ENCODE results near the gene KIF1A. TPM values are rescaled to one million over a fixed set of nuclear protein-coding genes. Genes with fewer than 3 reads are reported as not detected.

KIF1A gene
- total and polyA plus RNA-seq, 5 donors from 2014 or later, result not detected

GRCh38 chr2:240739797-240740196 lies 80.2 kb downstream of the KIF1A start:
- Mint-ChIP-seq H3K36me3 (no peaks in the 10 kb centered on the region), H3K9me3 (peaks cover 0 to 2% (median 0%) of the 10 kb centered on the region in 7 donors), H3K4me3 (peak overlapping the region in 2 of 4 donors; percentile 35 to 54), H3K27ac (peak overlapping the region in 1 of 3 donors; percentile 52), H3K27me3 (no peaks in the 10 kb centered on the region), H3K4me1 (peaks cover 0 to 5% (median 0%) of the 10 kb centered on the region in 4 donors)
- DNase-seq (peak in 1 of 3 donors; percentile 10), ATAC-seq (ENCODE audit: low read depth in 2 of 2) (peak; percentile 40 to 49)
- no peak overlapping the region for H3K27ac ChIP-seq (ENCODE audit: insufficient read depth, low read length, poor library complexity, severe bottlenecking)
- H3K4me1 ChIP-seq (ENCODE audit: control insufficient read depth, insufficient read depth, low read length, poor library complexity, severe bottlenecking), result no peaks in the 10 kb centered on the region
- no peaks in the 10 kb centered on the region for H3K27me3 ChIP-seq (ENCODE audit: control insufficient read depth, insufficient read depth, low read length)
- no peaks in the 10 kb centered on the region for H3K36me3 ChIP-seq (ENCODE audit: control insufficient read depth, insufficient read depth, low read length)
- H3K4me3 ChIP-seq (ENCODE audit: low read depth, low read length), result no peak overlapping the region
- H3K9me3 ChIP-seq (ENCODE audit: control insufficient read depth in 2 of 2, low read length in 2 of 2), result no peaks in the 10 kb centered on the region

GRCh38 chr2:240737958-240738357 lies 82.1 kb downstream of the KIF1A start:
- Histone ChIP-seq H3K4me1 (ENCODE audit: control insufficient read depth, insufficient read depth, low read length, poor library complexity, severe bottlenecking) (no peaks in the 10 kb centered on the region), H3K36me3 (ENCODE audit: control insufficient read depth, insufficient read depth, low read length) (no peaks in the 10 kb centered on the region), H3K27ac (ENCODE audit: insufficient read depth, low read length, poor library complexity, severe bottlenecking) (no peak overlapping the region), H3K27me3 (ENCODE audit: control insufficient read depth, insufficient read depth, low read length) (no peaks in the 10 kb centered on the region), H3K4me3 (ENCODE audit: low read depth, low read length) (no peak overlapping the region), H3K9me3 (ENCODE audit: control insufficient read depth in 2 of 2, low read length in 2 of 2) (no peaks in the 10 kb centered on the region)
- ATAC-seq (ENCODE audit: low read depth in 2 of 2) (no peak), DNase-seq (no peak)
- peaks cover 0 to 5% (median under 1%) of the 10 kb centered on the region in 4 donors for H3K4me1 Mint-ChIP-seq
- no peaks in the 10 kb centered on the region for H3K27me3 Mint-ChIP-seq
- H3K4me3 Mint-ChIP-seq, result no peak overlapping the region
- H3K9me3 Mint-ChIP-seq, result peaks cover 0 to 2% (median 0%) of the 10 kb centered on the region in 7 donors
- no peak overlapping the region for H3K27ac Mint-ChIP-seq
- H3K36me3 Mint-ChIP-seq, result no peaks in the 10 kb centered on the region

GRCh38 chr2:240737512-240737911 lies 82.5 kb downstream of the KIF1A start:
- Mint-ChIP-seq H3K4me3 (no peak overlapping the region), H3K27me3 (no peaks in the 10 kb centered on the region), H3K9me3 (peaks cover 0 to 2% (median 0%) of the 10 kb centered on the region in 7 donors), H3K27ac (no peak overlapping the region), H3K4me1 (peaks cover 0 to 5% (median under 1%) of the 10 kb centered on the region in 4 donors), H3K36me3 (no peaks in the 10 kb centered on the region)
- no peaks in the 10 kb centered on the region for H3K36me3 ChIP-seq (ENCODE audit: control insufficient read depth, insufficient read depth, low read length)
- H3K27ac ChIP-seq (ENCODE audit: insufficient read depth, low read length, poor library complexity, severe bottlenecking), result no peak overlapping the region
- no peaks in the 10 kb centered on the region for H3K4me1 ChIP-seq (ENCODE audit: control insufficient read depth, insufficient read depth, low read length, poor library complexity, severe bottlenecking)
- DNase-seq (no peak), ATAC-seq (ENCODE audit: low read depth in 2 of 2) (no peak)
- H3K4me3 ChIP-seq (ENCODE audit: low read depth, low read length), result no peak overlapping the region
- no peaks in the 10 kb centered on the region for H3K27me3 ChIP-seq (ENCODE audit: control insufficient read depth, insufficient read depth, low read length)
- H3K9me3 ChIP-seq (ENCODE audit: control insufficient read depth in 2 of 2, low read length in 2 of 2), result no peaks in the 10 kb centered on the region

DNA sequence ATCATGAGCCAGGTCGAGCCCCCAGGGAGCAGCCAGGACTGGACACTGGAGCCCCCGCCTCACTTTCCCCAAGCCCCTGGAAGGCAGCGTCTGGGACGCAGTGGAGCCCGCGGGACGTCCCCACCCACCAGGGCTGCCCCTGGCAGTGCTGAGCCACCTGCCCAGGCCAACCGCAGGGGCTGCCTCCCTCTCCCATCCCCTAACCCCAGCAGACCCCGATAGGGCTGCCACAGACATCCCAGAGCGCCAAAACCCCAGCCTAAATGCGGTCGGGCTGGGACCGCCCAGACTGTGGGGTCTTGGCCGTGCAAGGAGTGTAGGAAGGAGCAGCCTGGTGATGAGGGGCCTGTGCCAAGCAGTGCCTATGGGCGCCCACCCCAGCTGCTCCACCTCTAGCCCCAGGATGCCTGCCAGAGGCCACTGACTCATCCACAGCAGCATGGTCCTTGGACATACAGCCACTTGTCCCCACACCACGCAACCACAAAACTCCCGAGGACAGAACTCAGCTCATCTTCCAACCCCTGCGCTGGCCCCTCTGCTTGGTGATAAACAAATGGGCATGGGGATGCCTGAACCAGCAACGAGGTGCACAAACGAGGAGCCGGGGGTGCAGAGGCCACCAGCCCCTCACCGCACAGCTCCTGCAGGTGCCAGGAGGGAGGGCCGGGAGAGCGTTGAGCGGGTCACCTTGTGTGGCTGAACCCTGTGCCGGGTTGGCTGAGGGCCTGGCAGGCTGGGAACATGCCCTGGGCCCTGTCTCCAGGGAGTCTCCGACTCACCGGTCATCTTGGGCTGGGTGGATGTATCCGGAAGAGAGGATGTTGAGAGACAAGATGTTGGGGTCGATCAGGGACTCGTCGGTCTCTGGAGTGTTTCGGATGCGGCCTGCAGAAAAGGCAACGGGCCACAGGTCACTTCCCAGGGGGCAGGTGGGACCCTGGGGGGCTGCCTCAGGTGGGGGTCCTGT lies 83.5 kb downstream of the KIF1A start:
- H3K36me3 ChIP-seq (ENCODE audit: control insufficient read depth, insufficient read depth, low read length), result no peaks in the 10 kb centered on the region
- H3K4me1 ChIP-seq (ENCODE audit: control insufficient read depth, insufficient read depth, low read length, poor library complexity, severe bottlenecking), result no peaks in the 10 kb centered on the region
- no peak overlapping the region for H3K27ac ChIP-seq (ENCODE audit: insufficient read depth, low read length, poor library complexity, severe bottlenecking)
- H3K4me3 ChIP-seq (ENCODE audit: low read depth, low read length), result no peak overlapping the region
- H3K9me3 ChIP-seq (ENCODE audit: control insufficient read depth in 2 of 2, low read length in 2 of 2), result no peaks in the 10 kb centered on the region
- H3K27ac Mint-ChIP-seq, result no peak overlapping the region
- H3K27me3 ChIP-seq (ENCODE audit: control insufficient read depth, insufficient read depth, low read length), result no peaks in the 10 kb centered on the region
- H3K4me1 Mint-ChIP-seq, result peaks cover 0 to 2% (median under 1%) of the 10 kb centered on the region in 4 donors
- no peaks in the 10 kb centered on the region for H3K36me3 Mint-ChIP-seq
- H3K27me3 Mint-ChIP-seq, result no peaks in the 10 kb centered on the region
- H3K4me3 Mint-ChIP-seq, result no peak overlapping the region
- no peak for DNase-seq
- ATAC-seq (ENCODE audit: low read depth in 2 of 2), result no peak
- H3K9me3 Mint-ChIP-seq, result no peaks in the 10 kb centered on the region

DNA sequence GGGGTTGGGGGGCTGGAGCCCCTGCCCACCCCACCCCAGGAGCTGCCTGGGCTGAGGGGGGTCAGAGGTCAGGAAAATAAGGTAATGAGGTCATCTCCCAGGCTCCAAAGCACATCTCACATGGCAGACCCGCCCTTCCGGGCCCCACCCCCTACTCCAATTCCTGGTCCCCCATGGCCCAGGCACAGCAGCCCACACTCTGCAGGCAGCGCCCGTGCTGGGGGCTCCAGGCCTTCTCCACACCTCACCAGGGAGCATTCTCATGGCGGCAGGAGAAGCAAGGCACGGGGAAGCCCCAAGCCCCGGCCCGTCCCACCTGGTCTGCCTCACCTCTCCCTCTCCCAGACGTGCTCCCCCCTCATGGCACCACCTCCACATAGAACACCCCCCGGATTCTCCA lies 84.5 kb downstream of the KIF1A start:
- ATAC-seq (ENCODE audit: low read depth in 2 of 2), result no peak
- H3K27ac Mint-ChIP-seq, result no peak overlapping the region

GRCh38 chr2:240734756-240735155 lies 85.3 kb downstream of the KIF1A start:
- Mint-ChIP-seq H3K27ac (no peak overlapping the region), H3K4me1 (peaks cover 0 to 2% (median under 1%) of the 10 kb centered on the region in 4 donors), H3K4me3 (no peak overlapping the region), H3K36me3 (no peaks in the 10 kb centered on the region), H3K9me3 (no peaks in the 10 kb centered on the region), H3K27me3 (no peaks in the 10 kb centered on the region)
- H3K4me3 ChIP-seq (ENCODE audit: low read depth, low read length), result no peak overlapping the region
- H3K36me3 ChIP-seq (ENCODE audit: control insufficient read depth, insufficient read depth, low read length), result no peaks in the 10 kb centered on the region
- ATAC-seq (ENCODE audit: low read depth in 2 of 2), result no peak
- no peaks in the 10 kb centered on the region for H3K9me3 ChIP-seq (ENCODE audit: control insufficient read depth in 2 of 2, low read length in 2 of 2)
- no peak for DNase-seq
- H3K27ac ChIP-seq (ENCODE audit: insufficient read depth, low read length, poor library complexity, severe bottlenecking), result no peak overlapping the region
- no peaks in the 10 kb centered on the region for H3K4me1 ChIP-seq (ENCODE audit: control insufficient read depth, insufficient read depth, low read length, poor library complexity, severe bottlenecking)
- no peaks in the 10 kb centered on the region for H3K27me3 ChIP-seq (ENCODE audit: control insufficient read depth, insufficient read depth, low read length)

More for the DNA sequence above, 84.5 kb downstream of the KIF1A start:
- H3K4me1 ChIP-seq (ENCODE audit: control insufficient read depth, insufficient read depth, low read length, poor library complexity, severe bottlenecking), result no peaks in the 10 kb centered on the region
- Mint-ChIP-seq H3K4me3 (no peak overlapping the region), H3K27me3 (no peaks in the 10 kb centered on the region), H3K9me3 (no peaks in the 10 kb centered on the region), H3K4me1 (peaks cover 0 to 2% (median under 1%) of the 10 kb centered on the region in 4 donors), H3K36me3 (no peaks in the 10 kb centered on the region)
- H3K9me3 ChIP-seq (ENCODE audit: control insufficient read depth in 2 of 2, low read length in 2 of 2), result no peaks in the 10 kb centered on the region
- H3K36me3 ChIP-seq (ENCODE audit: control insufficient read depth, insufficient read depth, low read length), result no peaks in the 10 kb centered on the region
- H3K27me3 ChIP-seq (ENCODE audit: control insufficient read depth, insufficient read depth, low read length), result no peaks in the 10 kb centered on the region
- no peak for DNase-seq
- H3K27ac ChIP-seq (ENCODE audit: insufficient read depth, low read length, poor library complexity, severe bottlenecking), result no peak overlapping the region
- no peak overlapping the region for H3K4me3 ChIP-seq (ENCODE audit: low read depth, low read length)

GRCh38 chr2:240733803-240734495 lies 86.1 kb downstream of the KIF1A start:
- H3K4me1 Mint-ChIP-seq, result peaks cover 0 to 2% (median under 1%) of the 10 kb centered on the region in 4 donors
- no peaks in the 10 kb centered on the region for H3K36me3 ChIP-seq (ENCODE audit: control insufficient read depth, insufficient read depth, low read length)
- H3K27ac ChIP-seq (ENCODE audit: insufficient read depth, low read length, poor library complexity, severe bottlenecking), result no peak overlapping the region
- peak in 1 of 3 donors; percentile 9 for DNase-seq
- no peak overlapping the region for H3K4me3 Mint-ChIP-seq
- no peak overlapping the region for H3K4me3 ChIP-seq (ENCODE audit: low read depth, low read length)
- H3K27ac Mint-ChIP-seq, result no peak overlapping the region
- H3K27me3 ChIP-seq (ENCODE audit: control insufficient read depth, insufficient read depth, low read length), result no peaks in the 10 kb centered on the region
- H3K27me3 Mint-ChIP-seq, result no peaks in the 10 kb centered on the region
- no peaks in the 10 kb centered on the region for H3K36me3 Mint-ChIP-seq
- H3K9me3 Mint-ChIP-seq, result no peaks in the 10 kb centered on the region
- ATAC-seq (ENCODE audit: low read depth in 2 of 2), result no peak
- no peaks in the 10 kb centered on the region for H3K9me3 ChIP-seq (ENCODE audit: control insufficient read depth in 2 of 2, low read length in 2 of 2)
- H3K4me1 ChIP-seq (ENCODE audit: control insufficient read depth, insufficient read depth, low read length, poor library complexity, severe bottlenecking), result no peaks in the 10 kb centered on the region

Data from CD4-positive, CD25-positive, alpha-beta regulatory T cell (primary cell).